ENCODE results near the gene SELENOW.

The SELENOW gene

DNA sequence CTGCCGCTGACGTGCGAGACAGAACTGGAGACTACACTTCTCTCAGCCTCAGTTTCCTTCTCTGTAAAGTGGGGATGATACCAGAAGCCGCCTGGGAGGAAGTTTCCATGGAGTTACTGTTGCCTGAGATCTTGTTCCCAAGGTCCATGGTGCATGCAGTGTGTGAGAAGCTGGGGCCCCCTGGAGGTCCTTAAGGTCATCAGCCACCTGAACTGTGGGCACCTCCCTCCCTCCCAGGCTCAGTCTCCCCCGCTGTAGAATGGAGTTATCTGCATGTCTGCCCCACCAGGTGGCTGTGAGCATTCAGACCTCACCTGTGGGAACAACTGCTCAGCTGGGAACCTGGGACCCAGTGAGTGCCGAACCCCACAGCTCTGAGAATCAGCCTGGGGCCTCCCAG, 45.9 kb downstream of the SELENOW start:
- DNase-seq: no peak

DNA sequence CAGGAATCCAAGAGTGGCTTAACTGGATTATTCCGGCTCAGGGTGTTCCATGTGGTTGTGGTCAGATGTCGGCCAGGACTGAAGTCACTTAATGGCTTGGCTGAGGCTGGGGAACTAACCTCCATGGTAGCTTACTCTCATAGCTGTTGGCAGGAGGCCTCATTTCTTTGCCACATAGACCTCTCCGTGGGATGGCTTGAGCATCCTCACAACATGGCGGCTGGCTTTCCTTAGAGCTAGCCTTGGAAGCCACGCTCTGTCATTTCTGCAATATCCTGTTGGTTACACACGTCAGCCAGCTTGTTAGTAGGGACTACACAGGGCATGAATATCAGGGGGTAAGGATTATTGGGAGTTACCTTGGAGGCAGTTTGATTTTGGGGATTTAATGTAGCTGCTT, 48.3 kb downstream of the SELENOW start:
- DNase-seq: no peak

DNA sequence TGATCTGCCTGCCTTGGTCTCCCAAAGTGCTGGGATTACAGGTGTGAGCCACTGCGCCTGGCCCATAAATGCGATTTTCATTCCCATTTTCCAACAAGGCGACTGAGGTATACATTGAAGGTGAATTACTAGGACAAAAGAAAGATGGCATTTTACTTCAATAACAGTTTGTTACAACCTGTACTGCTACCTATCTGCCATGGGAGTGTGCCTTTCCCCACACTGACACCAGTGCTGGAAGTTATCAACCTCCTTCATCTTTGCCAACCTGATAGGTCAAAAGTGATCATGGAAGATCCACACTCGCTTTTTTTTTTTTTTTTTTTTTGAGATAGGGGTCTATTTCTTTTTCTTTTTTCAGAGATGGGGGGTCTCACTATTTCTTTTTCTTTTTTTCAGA, 54.2 kb downstream of the SELENOW start:
- DNase-seq: no peak

Data from stimulated activated CD4-positive, alpha-beta T cell treated with anti-CD3 and anti-CD28 coated beads, Interleukin-4, amount 100 ng/mL, for 4 hours (primary cell).